Endodermal cell (in vitro differentiated cells): ENCODE data around the gene SLC25A21. TPM values are rescaled to one million over a fixed set of nuclear protein-coding genes. Genes with fewer than 3 reads are reported as not detected.

Source experiments
- DNase-seq: peaks from one replicate; pipeline ENCODE4 v3.0.0-alpha.2; 2017
- H3K27ac ChIP-seq: 2 replicates; pipeline ENCODE4 v1.5.1; 2013; ENCODE audit warnings: mild to moderate bottlenecking, low read depth, low read length, moderate library complexity
- H3K27me3 ChIP-seq: 2 replicates; pipeline ENCODE4 v1.6.1; 2013; ENCODE audit warnings: mild to moderate bottlenecking, low read length, moderate library complexity; ENCODE audit not compliant: insufficient read depth, control insufficient read depth, poor library complexity, severe bottlenecking
- H3K36me3 ChIP-seq: 2 replicates; pipeline ENCODE4 v1.7.0; 2013; ENCODE audit warnings: mild to moderate bottlenecking, low read length, moderate library complexity; ENCODE audit not compliant: control insufficient read depth, insufficient read depth
- H3K4me1 ChIP-seq: one replicate; pipeline ENCODE4 v1.7.0; 2013; ENCODE audit warnings: low read length; ENCODE audit not compliant: control insufficient read depth, insufficient read depth
- H3K4me3 ChIP-seq: 2 replicates; pipeline ENCODE4 v1.5.1; 2013; ENCODE audit warnings: mild to moderate bottlenecking, low read length, moderate library complexity
- H3K9ac ChIP-seq: 2 replicates; pipeline ENCODE4 v1.6.1; 2013; ENCODE audit warnings: mild to moderate bottlenecking, low read length, moderate library complexity; ENCODE audit not compliant: poor library complexity, severe bottlenecking; ENCODE audit errors: extremely low read depth
- H3K9me3 ChIP-seq: 2 replicates; pipeline ENCODE4 v1.6.1; 2013; ENCODE audit warnings: mild to moderate bottlenecking, low read length, moderate library complexity; ENCODE audit not compliant: control insufficient read depth
- H3K27ac Mint-ChIP-seq: 2 replicates; pipeline ENCODE4 v1.8.0; 2020; ENCODE audit warnings: mixed read lengths
- H3K27me3 Mint-ChIP-seq: 2 replicates; pipeline ENCODE4 v1.8.0; 2021; ENCODE audit warnings: mild to moderate bottlenecking, mixed read lengths; ENCODE audit not compliant: insufficient read depth
- H3K36me3 Mint-ChIP-seq: 2 replicates; pipeline ENCODE4 v1.8.0; 2020; ENCODE audit warnings: low read depth, mixed read lengths
- H3K4me1 Mint-ChIP-seq: 2 replicates; pipeline ENCODE4 v1.8.0; 2020; ENCODE audit warnings: mixed read lengths
- H3K4me3 Mint-ChIP-seq: 2 replicates; pipeline ENCODE4 v1.8.0; 2020; ENCODE audit warnings: mild to moderate bottlenecking, moderate library complexity, mixed read lengths
- H3K9me3 Mint-ChIP-seq: 2 replicates; pipeline ENCODE4 v1.8.0; 2020; ENCODE audit warnings: mild to moderate bottlenecking, mixed read lengths
- CTCF ChIP-seq: fragments of 200-600 bp; sonication (generic); conservative IDR thresholded peaks from 2 replicates; pipeline ENCODE4 v1.5.0; 2021; ENCODE audit warnings: antibody characterized with exemption, mild to moderate bottlenecking
- WGBS, 2 experiments: methylation state at CpG; one replicate each; pipeline versions ENCODE4 v1.1.5 to v1.1.7; 2013; ENCODE audit warnings: missing lambda C conversion rate in 2 of 2, mixed read lengths in 1 of 2; ENCODE audit not compliant: insufficient coverage in 1 of 2, insufficient read length in 1 of 2; 5-methylcytosine and 5-hydroxymethylcytosine counted together
- total RNA-seq, 2 donors: library from RNA; stranded (reverse); fragmentation: NEBNext Ultra II Directional in 1 of 2; extraction: Animal tissue kit (Norgen Biotek cat#: 25700) in 1 of 2; gene quantifications; 2 replicates in 1 of 2; 3 replicates in 1 of 2; pipeline ENCODE4 v1.2.1, GENCODE V29; 2021

Gene SLC25A21
- total RNA-seq, 2 donors from 2014 or later: 1.9 TPM

DNA sequence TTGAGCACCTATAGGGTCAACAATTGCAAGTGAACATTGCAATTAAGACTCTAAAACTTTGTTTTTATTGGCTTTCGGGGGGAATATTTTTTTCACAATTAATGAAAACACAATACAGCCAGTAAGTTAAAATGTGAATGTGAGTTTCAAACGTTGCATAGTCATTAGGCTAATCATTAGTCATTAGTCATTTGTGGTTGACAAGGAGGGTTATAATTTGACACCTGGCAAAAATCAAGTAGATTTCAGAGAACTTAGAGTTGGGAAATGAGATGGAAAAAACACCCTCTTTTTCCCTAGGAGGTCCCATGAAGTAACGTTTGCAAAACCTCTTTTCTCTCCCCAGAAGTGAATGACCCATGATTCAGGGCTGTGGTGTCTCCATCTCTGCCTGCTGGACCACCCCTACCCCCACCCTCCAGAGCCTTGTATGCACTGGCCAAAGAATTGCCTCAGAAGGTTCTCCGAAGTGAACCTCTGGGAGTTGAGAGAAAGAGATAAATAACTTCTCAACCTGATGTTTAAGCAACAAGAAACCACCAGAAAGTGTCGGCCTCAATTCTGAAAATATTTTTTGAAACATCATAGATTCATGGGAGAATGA is 314.5 kb downstream of the SLC25A21 start:
- no peaks in the 10 kb centered on the region for H3K36me3 Mint-ChIP-seq
- Histone ChIP-seq H3K9me3 (no peaks in the 10 kb centered on the region), H3K27me3 (no peaks in the 10 kb centered on the region), H3K27ac (no peak overlapping the region), H3K4me1 (peaks cover 26% of the 10 kb centered on the region), H3K9ac (no peak overlapping the region), H3K4me3 (no peak overlapping the region), H3K36me3 (no peaks in the 10 kb centered on the region)
- no peaks in the 10 kb centered on the region for H3K27me3 Mint-ChIP-seq
- 86 to 90% methylated on average over 3 to 5 of the region's 5 CpGs for WGBS, 2 experiments
- no peaks in the 10 kb centered on the region for H3K9me3 Mint-ChIP-seq
- TF ChIP-seq CTCF: no peak
- H3K4me1 Mint-ChIP-seq: peaks cover 50% of the 10 kb centered on the region
- H3K27ac Mint-ChIP-seq: no peak overlapping the region
- DNase-seq: no peak
- no peak overlapping the region for H3K4me3 Mint-ChIP-seq

GRCh38 chr14:36857136-36857535 is 315.3 kb downstream of the SLC25A21 start:
- Histone ChIP-seq H3K4me3 (no peak overlapping the region), H3K9me3 (no peaks in the 10 kb centered on the region), H3K4me1 (peaks cover 26% of the 10 kb centered on the region), H3K36me3 (no peaks in the 10 kb centered on the region), H3K9ac (no peak overlapping the region), H3K27ac (no peak overlapping the region), H3K27me3 (no peaks in the 10 kb centered on the region)
- 63 to 76% methylated on average over 3 to 7 of the region's 7 CpGs for WGBS, 2 experiments
- no peaks in the 10 kb centered on the region for H3K27me3 Mint-ChIP-seq
- H3K4me1 Mint-ChIP-seq: peaks cover 53% of the 10 kb centered on the region
- no peaks in the 10 kb centered on the region for H3K36me3 Mint-ChIP-seq
- no peaks in the 10 kb centered on the region for H3K9me3 Mint-ChIP-seq
- DNase-seq: peak; percentile 64
- H3K4me3 Mint-ChIP-seq: peak overlapping the region; percentile 3
- no peak for TF ChIP-seq CTCF
- H3K27ac Mint-ChIP-seq: peak overlapping the region; percentile 31

DNA sequence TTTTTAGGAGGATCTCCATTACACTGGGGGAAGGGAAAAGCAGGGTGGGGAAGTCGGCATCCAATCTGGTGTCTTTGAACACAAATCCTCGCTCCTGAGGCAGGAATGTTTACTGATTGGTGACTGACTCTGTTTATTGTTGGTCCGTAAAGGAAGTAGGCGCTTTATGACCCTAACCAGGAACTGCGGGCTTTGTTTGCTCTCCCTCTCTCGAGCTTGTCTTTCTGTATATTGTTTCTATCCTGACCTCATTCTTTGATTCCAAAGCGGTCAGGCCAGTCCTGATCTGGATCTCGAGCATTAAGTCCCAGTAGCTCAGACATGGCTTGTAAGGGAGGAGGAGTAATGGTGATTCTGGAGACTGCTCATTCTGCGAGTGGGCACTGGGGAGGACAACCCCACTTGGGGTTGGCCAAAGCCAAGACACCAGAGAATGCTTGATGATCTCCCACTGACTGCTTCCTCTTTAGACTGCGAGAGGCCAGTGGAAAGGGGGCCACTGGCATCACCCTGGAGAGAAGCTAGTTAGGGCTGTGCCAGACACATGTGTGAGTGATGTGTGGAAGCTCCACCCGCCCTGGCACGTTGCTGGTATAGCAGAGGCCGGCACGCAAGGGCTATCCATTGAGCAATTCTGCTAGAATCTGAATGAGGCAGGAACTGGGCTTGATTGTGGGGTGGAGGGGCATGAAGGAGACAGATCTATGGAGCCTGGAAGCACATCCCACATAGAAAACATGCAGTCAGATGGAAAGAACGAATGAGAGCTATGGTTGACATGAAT is 316.1 kb downstream of the SLC25A21 start:
- peak overlapping the region; percentile 32 for H3K27ac Mint-ChIP-seq
- Histone ChIP-seq H3K27ac (no peak overlapping the region), H3K9ac (no peak overlapping the region), H3K36me3 (no peaks in the 10 kb centered on the region), H3K4me1 (peaks cover 26% of the 10 kb centered on the region), H3K27me3 (no peaks in the 10 kb centered on the region), H3K4me3 (no peak overlapping the region), H3K9me3 (no peaks in the 10 kb centered on the region)
- DNase-seq: no peak
- peaks cover 58% of the 10 kb centered on the region for H3K4me1 Mint-ChIP-seq
- H3K9me3 Mint-ChIP-seq: no peaks in the 10 kb centered on the region
- H3K4me3 Mint-ChIP-seq: no peak overlapping the region
- H3K36me3 Mint-ChIP-seq: no peaks in the 10 kb centered on the region
- TF ChIP-seq CTCF: no peak
- H3K27me3 Mint-ChIP-seq: no peaks in the 10 kb centered on the region
- WGBS, 2 experiments: 92 to 95% methylated on average over 3 to 15 of the region's 15 CpGs
